ENCODE measurements around the gene IPO13. TPM values are rescaled to one million over a fixed set of nuclear protein-coding genes. Genes with fewer than 3 reads are reported as not detected.

IPO13 gene
- total RNA-seq, result 10 to 100 TPM; 10.4 to 29.3 TPM

GRCh38 chr1:43946236-43947060 lies at the start of gene IPO13:
IPO13 (plus strand) TSS chr1:43946950; CDS start chr1:43947601, 651 bp downstream.
- Histone ChIP-seq H3K36me3 (replicated peaks in 1 of 2; ENCODE audit: insufficient read depth in 1 of 2, low read depth in 2 of 2) (no peaks in the 10 kb centered on the region), H3K4me1 (peaks cover 43% of the 10 kb centered on the region), H3K4me3 (peak within 1 kb of the TSS; percentile 45 to 68), H3K9me3 (no peaks in the 10 kb centered on the region), H3K27ac (peak within 1 kb of the TSS; percentile 86 to 100 (median 98)), H3K27me3 (no peaks in the 10 kb centered on the region)
- ATAC-seq (peak; percentile 98), DNase-seq (peak; percentile 93 to 95 (median 94))
- intact Hi-C loops (cut with DNase I), result no loop called here
- TF ChIP-seq POLR2A (IDR thresholded peaks at IDR 0.05), result peak; percentile 56 to 84 (median 82)
- TF ChIP-seq CTCF (IDR thresholded peaks at IDR 0.05), result peak; percentile 56 to 91 (median 79)
- WGBS, 2 donors, result 0% methylated on average over 10 to 74 of the region's 74 CpGs

GRCh38 chr1:43898981-43899380 lies 47.8 kb upstream of the IPO13 start:
- H3K36me3 ChIP-seq (replicated peaks in 1 of 2; ENCODE audit: insufficient read depth in 1 of 2, low read depth in 2 of 2), result no peaks in the 10 kb centered on the region
- no peak overlapping the region for H3K27ac ChIP-seq
- no peak overlapping the region for H3K4me3 ChIP-seq
- H3K27me3 ChIP-seq, result no peaks in the 10 kb centered on the region
- DNase-seq, result no peak
- no peaks in the 10 kb centered on the region for H3K4me1 ChIP-seq
- TF ChIP-seq POLR2A (IDR thresholded peaks at IDR 0.05) (no peak), CTCF (IDR thresholded peaks at IDR 0.05) (no peak)
- H3K9me3 ChIP-seq, result no peaks in the 10 kb centered on the region
- WGBS, 2 donors, result 95 to 97% methylated on average over 11 to 12 of the region's 12 CpGs
- intact Hi-C loops (cut with DNase I), result no loop called here
- ATAC-seq, result no peak

- ATAC-seq, result no peak
- Histone ChIP-seq H3K9me3 (no peaks in the 10 kb centered on the region), H3K27me3 (no peaks in the 10 kb centered on the region), H3K4me1 (no peaks in the 10 kb centered on the region), H3K27ac (no peak overlapping the region), H3K4me3 (no peak overlapping the region), H3K36me3 (replicated peaks in 1 of 2; ENCODE audit: insufficient read depth in 1 of 2, low read depth in 2 of 2) (no peaks in the 10 kb centered on the region)
- TF ChIP-seq CTCF (IDR thresholded peaks at IDR 0.05) (no peak), POLR2A (IDR thresholded peaks at IDR 0.05) (no peak)
- WGBS, 2 donors, result 93 to 95% methylated on average over 3 of the region's 3 CpGs
- intact Hi-C loops (cut with DNase I), result no loop called here
- DNase-seq, result no peak
These were observed 46.4 kb upstream of the IPO13 start for GRCh38 chr1:43900386-43900785.

GRCh38 chr1:43901196-43901961 lies 45.4 kb upstream of the IPO13 start:
- WGBS, 2 donors, result 73 to 86% methylated on average over 6 to 7 of the region's 7 CpGs
- no peaks in the 10 kb centered on the region for H3K27me3 ChIP-seq
- H3K4me3 ChIP-seq, result no peak overlapping the region
- DNase-seq (no peak), ATAC-seq (no peak)
- H3K36me3 ChIP-seq (replicated peaks in 1 of 2; ENCODE audit: insufficient read depth in 1 of 2, low read depth in 2 of 2), result no peaks in the 10 kb centered on the region
- no peak for TF ChIP-seq CTCF (IDR thresholded peaks at IDR 0.05)
- TF ChIP-seq POLR2A (IDR thresholded peaks at IDR 0.05), result no peak
- no peaks in the 10 kb centered on the region for H3K9me3 ChIP-seq
- H3K4me1 ChIP-seq, result no peaks in the 10 kb centered on the region
- peak overlapping the region in 2 of 4 donors; percentile 4 to 32 for H3K27ac ChIP-seq
- intact Hi-C loops (cut with DNase I), result no loop called here
